ENCODE data around the gene DCP2.

The DCP2 gene

DNA sequence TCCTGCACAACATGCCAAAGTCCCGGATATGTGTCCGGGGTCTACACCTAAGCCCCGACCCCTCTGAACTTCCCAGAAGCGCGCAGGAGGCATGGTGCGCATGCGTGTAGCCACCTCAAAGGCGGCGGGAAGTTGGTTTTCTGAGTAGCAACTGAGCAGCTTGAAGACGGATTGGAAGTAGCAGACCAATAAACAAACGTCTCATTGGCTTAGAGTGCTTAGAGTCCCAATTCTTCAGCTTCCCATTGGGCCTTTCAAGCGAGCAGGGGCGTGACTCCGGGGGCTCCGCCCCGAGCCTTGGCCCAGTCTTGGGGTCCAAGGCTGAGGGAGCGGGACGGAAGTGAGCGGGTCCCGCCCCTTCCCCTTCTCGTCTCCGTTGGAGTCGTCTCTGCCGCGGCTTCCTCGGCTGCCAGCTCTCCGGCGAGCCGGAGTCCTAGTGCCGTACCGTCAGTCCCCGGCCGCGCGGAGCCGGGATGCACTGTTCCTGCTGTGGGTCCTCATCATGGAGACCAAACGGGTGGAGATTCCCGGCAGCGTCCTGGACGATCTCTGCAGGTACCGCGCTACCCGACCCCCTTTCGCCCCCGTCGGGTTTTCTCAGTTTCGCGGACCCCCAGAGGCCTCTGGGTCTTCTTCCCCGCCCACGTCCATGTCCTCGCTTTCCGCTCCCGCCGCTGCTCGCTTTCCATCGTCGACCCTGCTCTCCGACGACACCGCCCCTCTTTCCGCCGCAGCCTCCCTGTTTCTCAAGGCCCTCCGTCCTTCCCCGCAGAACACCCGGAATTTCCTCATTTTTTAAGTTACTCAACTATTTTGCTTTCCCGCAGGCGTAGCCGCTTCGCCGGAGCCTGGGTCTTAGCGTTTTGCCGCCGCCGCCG is at the start of gene DCP2:
Gene DCP2, plus strand, starts transcription at position 367 of the 878 bp plus-strand sequence. Its CDS starts 136 bp downstream, at position 503.
- peaks cover 25 to 42% of the 10 kb centered on the region in 2 donors for H3K4me1 Mint-ChIP-seq
- ATAC-seq (replicated peaks), result peak; percentile 98 to 99
- H3K27ac Mint-ChIP-seq, result peak within 1 kb of the TSS; percentile 95

DNA sequence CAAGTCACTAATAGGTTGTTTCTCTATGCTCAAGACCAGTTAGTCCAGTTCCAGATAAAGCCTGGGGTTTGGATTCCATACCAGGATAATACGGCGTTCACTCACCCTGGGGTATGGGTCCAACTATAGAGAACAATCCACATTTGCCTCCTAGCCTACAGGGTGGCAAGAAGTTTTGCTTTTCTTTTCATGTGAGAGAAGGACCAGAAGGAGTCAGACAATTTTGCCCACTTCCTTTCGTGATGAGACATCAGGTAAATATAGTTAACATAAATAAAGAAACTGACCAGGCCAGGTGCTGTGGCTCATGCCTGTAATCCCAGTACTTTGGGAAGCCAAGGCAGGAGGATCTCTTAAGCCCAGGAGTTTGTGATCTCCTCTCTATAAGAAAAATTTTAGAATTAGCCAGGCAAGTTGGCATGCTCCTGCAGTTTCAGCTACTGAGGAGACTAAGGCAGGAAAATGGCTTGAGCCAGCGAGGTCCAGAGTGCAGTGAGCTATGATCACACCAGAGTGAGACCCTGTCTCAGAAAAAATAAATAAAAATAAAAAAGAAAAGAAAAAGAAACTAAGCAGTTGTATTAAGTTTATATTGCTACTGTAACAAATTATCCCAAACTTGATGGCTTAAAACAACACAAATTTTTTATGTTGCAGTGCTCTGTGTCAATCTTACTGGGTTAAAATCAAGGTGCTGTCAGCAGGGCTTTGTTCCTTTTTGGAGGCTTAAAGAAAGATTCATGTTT is 47.1 kb upstream of the DCP2 start:
- no peaks in the 10 kb centered on the region for H3K27me3 Mint-ChIP-seq
- peak overlapping the region; percentile 56 to 67 for H3K4me3 Mint-ChIP-seq
- DNase-seq, result no peak
- peaks cover 7% of the 10 kb centered on the region in 2 donors for H3K36me3 Mint-ChIP-seq
- peak overlapping the region; percentile 87 for H3K27ac Mint-ChIP-seq
- ATAC-seq (replicated peaks), result peak; percentile 75
- peaks cover 26 to 68% of the 10 kb centered on the region in 2 donors for H3K4me1 Mint-ChIP-seq
- H3K9me3 Mint-ChIP-seq, result peaks cover 3 to 7% of the 10 kb centered on the region in 2 donors

More for the DNA sequence above, at the start of gene DCP2:
- Mint-ChIP-seq H3K9me3 (no peaks in the 10 kb centered on the region), H3K36me3 (peaks cover 0 to 5% of the 10 kb centered on the region in 2 donors), H3K27me3 (no peaks in the 10 kb centered on the region), H3K4me3 (peak within 1 kb of the TSS; percentile 96 to 98)
- peak; percentile 96 for DNase-seq

DNA sequence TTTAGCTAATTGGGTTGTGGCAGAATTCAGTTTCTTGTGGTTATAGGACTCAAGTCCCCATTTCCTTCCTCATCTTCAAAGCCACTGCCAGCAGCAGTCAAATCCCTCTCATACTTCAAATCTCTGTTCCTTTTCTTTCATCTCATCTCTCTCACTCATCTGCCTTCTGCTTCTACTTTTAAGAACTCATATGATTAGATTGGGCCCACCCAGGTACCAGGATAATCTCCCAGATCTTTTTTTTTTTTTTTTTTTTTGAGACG is 46.6 kb upstream of the DCP2 start:
- Mint-ChIP-seq H3K4me3 (no peak overlapping the region), H3K4me1 (peaks cover 24 to 66% of the 10 kb centered on the region in 2 donors), H3K36me3 (peaks cover 6 to 7% of the 10 kb centered on the region in 2 donors), H3K27ac (no peak overlapping the region), H3K27me3 (no peaks in the 10 kb centered on the region), H3K9me3 (peaks cover 3 to 9% of the 10 kb centered on the region in 2 donors)
- ATAC-seq (replicated peaks), result peak; percentile 75 to 82
- DNase-seq, result no peak

DNA sequence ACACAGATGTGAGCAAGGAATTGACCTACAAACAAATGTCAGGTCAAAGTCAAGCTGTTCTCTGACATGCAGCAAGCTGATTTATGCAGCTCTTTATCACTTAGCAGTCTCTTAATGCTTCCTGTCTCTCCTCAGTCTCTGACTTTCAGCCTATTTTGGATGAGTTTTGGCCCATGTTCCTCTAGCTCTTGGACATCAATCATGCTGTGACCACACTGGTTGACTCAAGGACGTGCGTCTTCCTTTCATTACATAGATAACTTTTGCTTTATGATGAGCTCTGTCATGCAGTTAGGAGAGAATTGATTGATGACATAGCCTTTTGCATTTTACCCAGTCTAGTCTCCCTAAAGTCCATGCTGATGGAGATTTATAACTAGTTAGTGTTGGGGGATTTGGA is 45.1 kb upstream of the DCP2 start:
- ATAC-seq (replicated peaks), result no peak
- Mint-ChIP-seq H3K9me3 (peaks cover 3 to 9% of the 10 kb centered on the region in 2 donors), H3K4me1 (peaks cover 23 to 63% of the 10 kb centered on the region in 2 donors), H3K27ac (no peak overlapping the region), H3K4me3 (no peak overlapping the region), H3K36me3 (peaks cover 5 to 7% of the 10 kb centered on the region in 2 donors), H3K27me3 (no peaks in the 10 kb centered on the region)
- no peak for DNase-seq

DNA sequence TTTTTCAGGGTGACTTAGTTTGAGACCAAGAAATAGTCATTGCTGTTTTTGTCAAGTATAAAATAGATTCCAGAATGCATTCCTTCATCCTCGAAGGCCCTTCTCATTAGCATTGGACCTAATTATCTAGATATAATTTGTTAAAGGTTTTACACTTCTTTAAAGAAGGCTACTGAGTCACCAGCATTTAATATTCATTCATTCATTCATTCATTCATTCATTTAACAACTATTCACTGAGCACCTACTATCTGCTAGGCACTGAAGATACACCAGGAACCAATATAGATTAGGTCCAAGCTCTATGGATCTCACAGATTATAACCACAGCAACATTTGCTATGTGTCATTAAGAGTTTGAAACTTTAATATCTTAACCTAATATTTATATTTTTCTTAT is 43.5 kb upstream of the DCP2 start:
- H3K27me3 Mint-ChIP-seq, result no peaks in the 10 kb centered on the region
- peaks cover 5 to 7% of the 10 kb centered on the region in 2 donors for H3K36me3 Mint-ChIP-seq
- H3K9me3 Mint-ChIP-seq, result peaks cover 3 to 9% of the 10 kb centered on the region in 2 donors
- H3K4me1 Mint-ChIP-seq, result peaks cover 15 to 48% of the 10 kb centered on the region in 2 donors
- DNase-seq (no peak), ATAC-seq (replicated peaks) (no peak)
- no peak overlapping the region for H3K27ac Mint-ChIP-seq
- no peak overlapping the region for H3K4me3 Mint-ChIP-seq

DNA sequence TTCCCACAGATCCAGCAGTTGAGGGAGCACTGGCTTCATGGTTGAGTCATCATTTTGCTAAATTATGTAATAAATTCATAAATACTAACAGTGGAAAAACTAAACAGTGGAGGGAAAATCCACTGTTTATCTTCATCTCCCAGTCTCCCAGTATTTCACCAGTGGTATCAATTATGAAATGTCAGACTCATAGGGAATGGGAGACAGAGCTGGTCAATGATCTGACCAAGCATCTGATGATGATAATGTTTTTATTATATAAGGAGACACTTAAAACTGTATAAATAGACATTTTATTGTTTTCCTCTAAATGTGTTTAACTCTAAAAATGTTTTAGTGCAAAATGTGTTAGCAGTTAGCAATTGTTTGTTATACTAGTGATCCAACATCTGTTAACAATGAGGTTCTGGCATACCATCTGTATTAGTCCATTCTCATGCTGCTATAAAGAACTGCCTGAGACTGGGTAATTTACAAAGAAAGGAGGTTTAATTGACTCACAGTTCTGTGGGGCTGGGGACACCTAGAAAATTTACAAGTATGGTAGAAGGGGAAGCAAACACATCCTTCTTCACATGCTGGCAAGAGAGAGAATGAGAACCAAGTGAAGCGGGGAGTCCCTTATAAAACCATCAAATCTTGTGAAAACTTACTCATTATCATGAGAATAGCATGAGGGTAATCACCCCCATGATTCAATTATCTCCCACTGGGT is 42.8 kb upstream of the DCP2 start:
- no peaks in the 10 kb centered on the region for H3K27me3 Mint-ChIP-seq
- DNase-seq (no peak), ATAC-seq (replicated peaks) (no peak)
- H3K4me1 Mint-ChIP-seq, result peaks cover 11 to 41% of the 10 kb centered on the region in 2 donors
- H3K9me3 Mint-ChIP-seq, result peaks cover 4 to 9% of the 10 kb centered on the region in 2 donors
- H3K36me3 Mint-ChIP-seq, result peaks cover 5 to 7% of the 10 kb centered on the region in 2 donors
- H3K4me3 Mint-ChIP-seq, result no peak overlapping the region
- H3K27ac Mint-ChIP-seq, result no peak overlapping the region

DNA sequence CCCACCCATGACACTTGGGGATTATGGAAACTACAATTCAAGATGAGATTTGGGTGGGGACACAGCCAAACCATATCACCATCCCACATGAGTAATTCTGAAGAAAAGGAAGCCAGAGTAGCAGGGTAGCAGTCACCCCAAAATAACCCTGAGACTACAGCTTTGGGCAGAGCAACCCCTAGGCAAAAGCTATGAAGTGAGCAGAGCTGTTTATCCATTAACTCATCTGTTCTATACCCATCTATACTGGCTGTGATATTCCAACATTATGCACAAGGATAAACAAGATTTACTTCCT is 42.3 kb upstream of the DCP2 start:
- H3K9me3 Mint-ChIP-seq, result peaks cover 4 to 9% of the 10 kb centered on the region in 2 donors
- H3K36me3 Mint-ChIP-seq, result peaks cover 5 to 7% of the 10 kb centered on the region in 2 donors
- H3K27ac Mint-ChIP-seq, result no peak overlapping the region
- no peak overlapping the region for H3K4me3 Mint-ChIP-seq
- DNase-seq (no peak), ATAC-seq (replicated peaks) (no peak)
- H3K4me1 Mint-ChIP-seq, result peaks cover 9 to 35% of the 10 kb centered on the region in 2 donors
- no peaks in the 10 kb centered on the region for H3K27me3 Mint-ChIP-seq

DNA sequence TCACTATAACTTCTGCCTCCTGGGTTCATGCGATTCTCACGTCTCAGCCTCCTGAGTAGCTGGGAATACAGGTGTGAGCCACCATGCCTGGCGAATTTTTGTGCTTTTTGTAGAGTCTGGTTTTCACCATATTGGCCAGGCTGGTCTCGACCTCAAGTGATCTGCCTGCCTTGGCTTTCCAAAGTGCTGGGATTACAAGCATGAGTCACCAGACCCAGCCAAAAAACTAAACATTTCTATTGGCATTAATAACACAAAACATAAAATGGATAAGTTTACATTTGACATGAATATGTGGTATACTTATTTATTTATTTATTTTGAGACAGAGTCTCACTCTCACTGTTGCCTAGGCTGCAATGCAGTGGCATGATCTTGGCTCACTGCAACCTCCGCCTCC is 40.9 kb upstream of the DCP2 start:
- H3K36me3 Mint-ChIP-seq, result peaks cover 5 to 7% of the 10 kb centered on the region in 2 donors
- H3K4me3 Mint-ChIP-seq, result no peak overlapping the region
- DNase-seq (no peak), ATAC-seq (replicated peaks) (no peak)
- H3K4me1 Mint-ChIP-seq, result peaks cover 6 to 22% of the 10 kb centered on the region in 2 donors
- H3K27ac Mint-ChIP-seq, result no peak overlapping the region
- H3K9me3 Mint-ChIP-seq, result peaks cover 4 to 9% of the 10 kb centered on the region in 2 donors
- H3K27me3 Mint-ChIP-seq, result no peaks in the 10 kb centered on the region

DNA sequence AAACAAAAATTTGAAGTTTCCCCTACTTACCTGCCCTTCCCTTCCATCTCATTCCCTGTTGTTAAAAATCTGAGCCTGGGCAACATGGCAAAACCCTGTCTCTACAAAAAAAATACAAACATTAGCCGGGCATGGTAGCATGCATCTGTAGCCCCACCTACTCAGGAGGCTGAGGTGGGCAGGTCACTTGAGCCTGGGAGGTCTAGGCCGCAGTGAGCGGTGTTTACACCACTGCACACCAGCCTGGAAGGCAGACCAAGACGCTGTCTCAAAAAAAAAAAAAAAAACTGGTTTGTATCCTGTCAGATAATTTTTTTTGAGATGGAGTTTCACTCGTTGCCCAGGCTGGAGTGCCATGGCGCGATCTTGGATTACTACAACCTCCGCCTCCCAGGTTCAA is 38.3 kb upstream of the DCP2 start:
- DNase-seq (no peak), ATAC-seq (replicated peaks) (no peak)
- Mint-ChIP-seq H3K27me3 (no peaks in the 10 kb centered on the region), H3K9me3 (peaks cover 4 to 9% of the 10 kb centered on the region in 2 donors), H3K4me3 (no peak overlapping the region), H3K27ac (no peak overlapping the region), H3K4me1 (peaks cover 5 to 11% of the 10 kb centered on the region in 2 donors), H3K36me3 (peaks cover 5 to 7% of the 10 kb centered on the region in 2 donors)

DNA sequence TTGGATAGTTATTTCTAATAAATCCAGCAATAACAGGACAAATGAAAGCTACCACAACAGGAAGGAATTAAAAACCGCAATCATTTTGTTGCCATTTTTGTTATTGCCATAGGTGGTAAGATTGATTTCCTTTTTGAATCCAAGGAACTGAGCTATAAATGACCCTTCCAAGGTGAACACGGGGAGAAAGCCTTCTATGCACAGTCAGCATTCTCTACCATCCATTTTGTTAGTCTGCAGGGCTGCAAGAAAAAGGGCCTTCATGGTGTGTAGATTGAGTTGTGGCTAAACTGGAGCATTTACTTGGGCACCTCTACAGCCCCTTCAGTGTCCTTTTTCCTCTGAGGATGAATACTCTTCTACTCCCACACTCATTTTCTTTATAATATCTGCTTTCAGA is 35.9 kb upstream of the DCP2 start:
- H3K27me3 Mint-ChIP-seq, result no peaks in the 10 kb centered on the region
- H3K9me3 Mint-ChIP-seq, result peaks cover 0 to 1% of the 10 kb centered on the region in 2 donors
- no peak overlapping the region for H3K27ac Mint-ChIP-seq
- H3K36me3 Mint-ChIP-seq, result no peaks in the 10 kb centered on the region
- H3K4me1 Mint-ChIP-seq, result no peaks in the 10 kb centered on the region
- no peak for DNase-seq
- ATAC-seq (replicated peaks), result no peak
- no peak overlapping the region for H3K4me3 Mint-ChIP-seq

DNA sequence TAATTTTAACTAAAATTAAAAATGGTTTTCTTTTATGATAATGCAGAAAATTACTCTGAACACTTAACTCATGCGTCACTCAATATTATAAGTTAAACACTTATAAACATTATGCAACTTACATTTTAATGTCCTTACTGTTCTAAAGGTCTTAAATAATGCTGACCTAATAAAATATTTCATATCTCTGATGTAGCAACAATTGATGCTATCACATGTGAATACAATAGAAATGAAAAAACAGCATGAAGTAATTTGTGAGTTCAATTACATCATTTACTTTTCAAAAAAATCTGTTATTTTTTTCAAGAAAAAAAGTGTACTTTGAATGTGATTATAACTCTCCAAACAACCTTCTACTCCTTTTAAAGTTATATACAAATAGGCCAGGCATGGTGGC is 28.1 kb upstream of the DCP2 start:
- Mint-ChIP-seq H3K9me3 (peaks cover 0 to 3% of the 10 kb centered on the region in 2 donors), H3K4me1 (no peaks in the 10 kb centered on the region), H3K27me3 (no peaks in the 10 kb centered on the region), H3K36me3 (no peaks in the 10 kb centered on the region), H3K27ac (no peak overlapping the region), H3K4me3 (no peak overlapping the region)
- no peak for ATAC-seq (replicated peaks)
- DNase-seq, result no peak

DNA sequence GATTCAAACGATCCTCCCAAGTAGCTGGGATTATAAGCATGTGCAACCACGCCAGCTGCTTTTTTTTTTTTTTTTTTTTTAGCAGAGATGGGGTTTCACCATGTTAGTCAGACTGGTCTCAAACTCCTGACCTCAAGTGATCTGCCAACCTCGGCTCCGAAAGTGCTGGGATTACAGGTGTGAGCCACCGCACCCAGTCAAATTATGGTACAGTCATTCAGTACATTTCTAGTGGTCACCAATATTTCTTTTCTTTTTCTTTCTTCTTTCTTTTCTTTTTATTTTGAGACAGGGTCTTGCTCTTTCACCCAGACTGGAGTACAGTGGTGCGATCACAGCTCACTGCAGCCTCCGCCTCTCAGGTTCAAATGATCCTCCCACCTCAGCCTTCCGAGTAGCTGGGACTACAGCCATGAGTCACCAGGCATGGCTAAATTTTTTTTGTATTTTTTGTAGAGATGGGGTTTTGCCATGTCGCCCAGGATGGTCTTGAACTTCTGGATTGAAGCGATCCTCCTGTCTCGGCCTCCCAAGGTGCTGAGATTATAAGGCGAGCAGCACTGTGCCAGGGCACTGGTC is 25.4 kb upstream of the DCP2 start:
- Mint-ChIP-seq H3K4me1 (no peaks in the 10 kb centered on the region), H3K9me3 (peaks cover 0 to 3% of the 10 kb centered on the region in 2 donors), H3K27me3 (no peaks in the 10 kb centered on the region), H3K4me3 (no peak overlapping the region), H3K36me3 (no peaks in the 10 kb centered on the region), H3K27ac (no peak overlapping the region)
- ATAC-seq (replicated peaks), result no peak
- DNase-seq, result no peak

DNA sequence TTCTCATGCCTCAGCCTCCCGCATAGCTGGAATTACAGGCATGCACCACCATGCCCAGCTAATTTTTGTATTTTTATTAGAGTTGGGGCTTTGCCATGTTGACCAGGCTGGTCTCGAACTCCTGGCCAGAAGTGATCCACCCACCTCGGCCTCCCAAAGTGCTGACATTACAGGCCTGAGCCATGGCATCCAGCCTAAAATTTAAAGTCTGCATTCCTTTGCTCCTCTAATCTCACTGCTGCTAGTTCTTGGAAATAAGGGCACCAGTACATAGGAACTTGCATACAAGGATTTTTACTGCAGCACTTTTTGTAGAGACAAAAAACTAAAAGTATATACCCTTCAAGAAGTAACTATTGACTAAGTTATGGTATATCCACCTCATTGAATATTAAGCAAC is 20.0 kb upstream of the DCP2 start:
- H3K27ac Mint-ChIP-seq, result no peak overlapping the region
- no peak overlapping the region for H3K4me3 Mint-ChIP-seq
- no peaks in the 10 kb centered on the region for H3K36me3 Mint-ChIP-seq
- H3K27me3 Mint-ChIP-seq, result no peaks in the 10 kb centered on the region
- ATAC-seq (replicated peaks) (no peak), DNase-seq (no peak)
- H3K4me1 Mint-ChIP-seq, result peaks cover 13 to 28% of the 10 kb centered on the region in 2 donors
- H3K9me3 Mint-ChIP-seq, result no peaks in the 10 kb centered on the region
